T-cell (primary cell): ENCODE measurements around the gene EEFSEC. TPM values are rescaled to one million over a fixed set of nuclear protein-coding genes. Genes with fewer than 3 reads are reported as not detected.

Source experiments
- ATAC-seq, 4 experiments: fragments of 200-7000 bp in 3 of 4; fragments of 150-1000 bp in 1 of 4; cut with Tn5 transposase; replicated peaks in 1 of 4; 1 replicate in 3 of 4; 2 replicates in 1 of 4; pipeline ENCODE4 v1.10.0; 2021; ENCODE audit warnings: moderate library complexity in 3 of 4, mild to moderate bottlenecking in 2 of 4, moderate number of reproducible peaks in 1 of 4
- CTCF ChIA-PET, 2 donors: fragments of 300-600 bp; sonication (Branson Sonifier 250); formaldehyde crosslinking; loops; one replicate each; lab custom pipeline; 2022; ENCODE audit warnings: antibody characterized with exemption in 2 of 2; lab: Charles Lee
- POLR2A ChIA-PET, 2 donors: fragments of 300-600 bp; sonication (Branson Sonifier 250); formaldehyde crosslinking; loops; one replicate each; lab custom pipeline; 2022; ENCODE audit warnings: antibody characterized with exemption in 2 of 2; lab: Charles Lee
- DNase-seq, 35 experiments: peaks; one replicate each; pipeline versions ENCODE4 v3.0.0 to v3.0.0-alpha.2; 2013 to 2023
- H3K27ac ChIP-seq: one replicate; pipeline ENCODE4 v1.5.1; 2013; ENCODE audit warnings: low read length
- H3K27me3 ChIP-seq, 2 experiments: replicated peaks in 1 of 2; 1 replicate in 1 of 2; 2 replicates in 1 of 2; pipeline versions ENCODE4 v1.6.1 to v1.7.0; 2013; ENCODE audit warnings: low read length in 1 of 2, mixed read lengths in 1 of 2; ENCODE audit not compliant: control insufficient read depth in 2 of 2, insufficient read depth in 2 of 2; ENCODE audit errors: extremely low read depth in 1 of 2
- H3K36me3 ChIP-seq, 2 donors: 1 replicate in 1 of 2; 2 replicates in 1 of 2; pipeline versions ENCODE4 v1.6.1 to v1.7.0; 2013; ENCODE audit warnings: low read length in 1 of 2; ENCODE audit not compliant: control insufficient read depth in 2 of 2, insufficient read depth in 1 of 2; ENCODE audit errors: extremely low read depth in 1 of 2
- H3K4me1 ChIP-seq, 2 experiments: 1 replicate in 1 of 2; 2 replicates in 1 of 2; pipeline versions ENCODE4 v1.6.1 to v1.7.0; 2013; ENCODE audit warnings: low read length in 2 of 2, mixed read lengths in 1 of 2; ENCODE audit not compliant: insufficient read depth in 2 of 2, control insufficient read depth in 1 of 2; ENCODE audit errors: extremely low read depth in 1 of 2
- H3K4me3 ChIP-seq, 2 donors: 1 replicate in 1 of 2; 2 replicates in 1 of 2; pipeline versions ENCODE4 v1.5.1 to v1.7.0; 2013; ENCODE audit warnings: mild to moderate bottlenecking in 2 of 2, low read length in 1 of 2, moderate library complexity in 1 of 2; ENCODE audit not compliant: control insufficient read depth in 1 of 2; ENCODE audit errors: extremely low read depth in 1 of 2
- H3K9me3 ChIP-seq: 2 replicates; pipeline ENCODE4 v1.7.0; 2013
- H3K27ac Mint-ChIP-seq, 2 donors: one replicate each; pipeline ENCODE4 v1.8.0; 2020 to 2021; ENCODE audit warnings: mild to moderate bottlenecking in 2 of 2, mixed read lengths in 2 of 2
- H3K27me3 Mint-ChIP-seq, 2 donors: one replicate each; pipeline ENCODE4 v1.8.0; 2021 to 2022; ENCODE audit warnings: mixed read lengths in 2 of 2
- H3K36me3 Mint-ChIP-seq: one replicate; pipeline ENCODE4 v1.8.0; 2021; ENCODE audit warnings: mixed read lengths
- H3K4me1 Mint-ChIP-seq, 3 donors: one replicate each; pipeline ENCODE4 v1.8.0; 2020 to 2022; ENCODE audit warnings: mixed read lengths in 3 of 3, mild to moderate bottlenecking in 1 of 3
- H3K4me3 Mint-ChIP-seq, 3 donors: one replicate each; pipeline ENCODE4 v1.8.0; 2020 to 2022; ENCODE audit warnings: mild to moderate bottlenecking in 3 of 3, mixed read lengths in 3 of 3, moderate library complexity in 3 of 3
- H3K9me3 Mint-ChIP-seq, 3 donors: one replicate each; pipeline ENCODE4 v1.8.0; 2020 to 2022; ENCODE audit warnings: mixed read lengths in 3 of 3
- WGBS: methylation state at CpG from one replicate; pipeline ENCODE4 v1.1.5; 2013; ENCODE audit warnings: missing lambda C conversion rate; ENCODE audit not compliant: insufficient coverage; 5-methylcytosine and 5-hydroxymethylcytosine counted together
- total RNA-seq, 35 experiments: library from RNA in 6 of 35; stranded (reverse) in 6 of 35; fragments of 120-200 nt in 1 of 35; gene quantifications; one replicate each; pipeline versions ENCODE4 v1.2.1 to v1.2.4 and lab custom pipeline; 2013 to 2026

EEFSEC gene
- total RNA-seq, 5 donors from 2014 or later (not counting 1 experiment from before 2014, with no cell fraction given) = 15.9 to 21.1 (median 19.1) TPM

DNA sequence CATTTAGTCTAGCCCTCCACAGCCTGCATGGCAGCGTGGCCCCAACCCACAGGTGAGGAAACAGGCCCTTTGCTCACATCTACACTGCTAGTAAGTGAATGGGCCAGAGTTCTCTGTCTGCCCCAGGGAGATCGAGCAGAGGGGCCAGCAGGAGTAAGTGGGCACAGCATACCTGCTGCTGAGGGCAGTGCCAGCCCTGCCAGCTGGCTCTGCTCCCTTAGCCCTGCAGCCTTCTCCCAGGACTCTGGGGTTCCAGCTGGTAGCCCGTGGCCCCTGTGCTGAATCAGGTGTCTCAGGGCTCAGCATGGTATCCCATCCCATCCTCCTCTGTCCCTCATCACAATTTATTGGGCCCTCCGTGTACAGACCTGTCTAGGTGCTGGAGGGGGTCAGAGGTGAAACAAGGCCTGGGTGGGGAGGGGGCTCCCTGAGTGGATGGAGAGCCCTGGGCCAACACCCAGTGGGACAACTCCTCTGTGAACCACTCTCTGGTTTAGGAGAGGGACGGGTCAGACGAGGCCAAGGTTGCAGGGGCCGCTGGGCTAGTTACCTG is 211.6 kb downstream of the EEFSEC start:
- WGBS = 94% methylated on average over 5 of the region's 7 CpGs
- Mint-ChIP-seq H3K4me3 (no peak overlapping the region), H3K27me3 (no peaks in the 10 kb centered on the region), H3K36me3 (peaks cover 20% of the 10 kb centered on the region), H3K27ac (no peak overlapping the region), H3K9me3 (no peaks in the 10 kb centered on the region), H3K4me1 (peaks cover 0 to 3% (median 0%) of the 10 kb centered on the region in 3 donors)
- no peaks in the 10 kb centered on the region for H3K9me3 ChIP-seq
- DNase-seq (no peak), ATAC-seq (no peak)
- CTCF ChIA-PET = no interaction called here
- H3K36me3 ChIP-seq = peaks cover 6 to 16% of the 10 kb centered on the region in 2 donors
- H3K4me1 ChIP-seq = no peaks in the 10 kb centered on the region
- no peak overlapping the region for H3K4me3 ChIP-seq
- H3K27me3 ChIP-seq = no peaks in the 10 kb centered on the region
- H3K27ac ChIP-seq = no peak overlapping the region
- POLR2A ChIA-PET = no interaction called here

- ATAC-seq (no peak), DNase-seq (no peak)
- Histone ChIP-seq H3K27me3 (no peaks in the 10 kb centered on the region), H3K9me3 (no peaks in the 10 kb centered on the region), H3K36me3 (peaks cover 5 to 12% of the 10 kb centered on the region in 2 donors), H3K4me1 (no peaks in the 10 kb centered on the region), H3K27ac (no peak overlapping the region), H3K4me3 (no peak overlapping the region)
- Mint-ChIP-seq H3K27ac (no peak overlapping the region), H3K4me3 (no peak overlapping the region), H3K27me3 (no peaks in the 10 kb centered on the region), H3K4me1 (peaks cover 0 to 10% (median 0%) of the 10 kb centered on the region in 3 donors), H3K36me3 (peaks cover 23% of the 10 kb centered on the region), H3K9me3 (no peaks in the 10 kb centered on the region)
- ChIA-PET POLR2A (interaction anchor here in 1 of 2 donors (0.6 kb wide), 1 partner anchor 1507 kb away, joined by 4 read pairs; no protein-coding TSS in a partner anchor), CTCF (interaction anchor here in 1 of 2 donors (0.5 kb wide), 1 partner anchor 226 kb away, joined by 4 read pairs; no protein-coding TSS in a partner anchor)
- WGBS = 96% methylated on average over 2 of the region's 2 CpGs
These were observed 212.9 kb downstream of the EEFSEC start for GRCh38 chr3:128366136-128366535.

- Histone ChIP-seq H3K27me3 (no peaks in the 10 kb centered on the region), H3K9me3 (no peaks in the 10 kb centered on the region), H3K4me1 (no peaks in the 10 kb centered on the region), H3K36me3 (peaks cover 5 to 11% of the 10 kb centered on the region in 2 donors), H3K27ac (no peak overlapping the region), H3K4me3 (no peak overlapping the region)
- no peak for DNase-seq
- H3K4me1 Mint-ChIP-seq = peaks cover 0 to 10% (median 0%) of the 10 kb centered on the region in 3 donors
- no peaks in the 10 kb centered on the region for H3K27me3 Mint-ChIP-seq
- no peaks in the 10 kb centered on the region for H3K9me3 Mint-ChIP-seq
- no peak for ATAC-seq
- WGBS = no CpG with 5 or more reads among the region's 5 CpGs
- no peak overlapping the region for H3K27ac Mint-ChIP-seq
- H3K36me3 Mint-ChIP-seq = peaks cover 23% of the 10 kb centered on the region
- POLR2A ChIA-PET = no interaction called here
- CTCF ChIA-PET = no interaction called here
- no peak overlapping the region for H3K4me3 Mint-ChIP-seq
These were observed 213.4 kb downstream of the EEFSEC start for GRCh38 chr3:128366652-128367051.

DNA sequence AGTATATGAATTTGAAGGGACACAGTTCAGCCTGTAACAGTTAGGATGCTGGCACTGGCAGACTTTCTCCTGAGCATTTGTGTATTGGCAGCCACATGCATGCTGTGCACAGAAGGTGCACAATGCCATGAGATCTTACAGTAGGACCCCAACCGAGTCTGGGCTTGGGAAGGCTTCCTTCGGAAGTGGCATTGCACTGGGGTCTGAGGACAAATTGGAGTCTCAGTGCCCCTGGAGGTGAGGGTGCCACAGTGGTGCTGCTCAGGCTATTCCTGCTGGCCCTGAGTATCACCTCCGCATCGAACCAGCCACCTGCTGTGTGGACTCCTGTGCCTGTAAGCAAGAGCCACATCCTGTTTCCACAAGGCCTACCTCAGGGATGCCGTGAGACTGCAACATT is 213.9 kb downstream of the EEFSEC start:
- WGBS = 88% methylated on average over 5 of the region's 5 CpGs
- no peaks in the 10 kb centered on the region for H3K9me3 Mint-ChIP-seq
- no peak for DNase-seq
- no peak for ATAC-seq
- no peaks in the 10 kb centered on the region for H3K4me1 ChIP-seq
- H3K4me1 Mint-ChIP-seq = peaks cover 0 to 10% (median 0%) of the 10 kb centered on the region in 3 donors
- no peak overlapping the region for H3K4me3 ChIP-seq
- H3K36me3 ChIP-seq = peaks cover 5 to 6% of the 10 kb centered on the region in 2 donors
- POLR2A ChIA-PET = no interaction called here
- H3K4me3 Mint-ChIP-seq = no peak overlapping the region
- H3K27me3 Mint-ChIP-seq = no peaks in the 10 kb centered on the region
- no peaks in the 10 kb centered on the region for H3K27me3 ChIP-seq
- no peak overlapping the region for H3K27ac Mint-ChIP-seq
- no peak overlapping the region for H3K27ac ChIP-seq
- peaks cover 23% of the 10 kb centered on the region for H3K36me3 Mint-ChIP-seq
- no peaks in the 10 kb centered on the region for H3K9me3 ChIP-seq
- CTCF ChIA-PET = no interaction called here

DNA sequence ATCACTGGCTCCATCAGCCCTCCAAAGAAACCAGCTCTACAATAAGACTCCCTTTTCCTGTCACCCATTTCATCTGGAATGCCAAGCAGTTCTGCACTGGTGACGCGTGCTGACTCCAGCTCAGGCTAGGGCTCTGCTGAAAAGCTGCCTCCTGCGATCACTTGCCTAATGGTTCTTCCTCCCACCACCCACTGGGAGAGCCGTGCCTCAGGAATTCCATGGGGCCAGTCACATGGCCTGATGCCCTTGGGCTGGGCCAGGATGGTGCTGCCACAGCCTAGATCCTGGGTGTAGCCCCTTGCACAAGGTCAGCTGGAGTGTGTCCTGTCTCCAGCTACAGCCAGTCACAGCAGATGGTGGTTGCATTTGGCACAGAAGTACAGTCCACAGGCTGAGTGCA is 214.5 kb downstream of the EEFSEC start:
- H3K4me1 Mint-ChIP-seq = peaks cover 0 to 10% (median 0%) of the 10 kb centered on the region in 3 donors
- WGBS = 97% methylated on average over 4 of the region's 4 CpGs
- no peaks in the 10 kb centered on the region for H3K27me3 ChIP-seq
- CTCF ChIA-PET = no interaction called here
- no peak for ATAC-seq
- H3K4me3 ChIP-seq = no peak overlapping the region
- H3K36me3 ChIP-seq = peaks cover 5 to 6% of the 10 kb centered on the region in 2 donors
- H3K27ac ChIP-seq = no peak overlapping the region
- no peaks in the 10 kb centered on the region for H3K4me1 ChIP-seq
- H3K9me3 ChIP-seq = no peaks in the 10 kb centered on the region
- H3K27ac Mint-ChIP-seq = no peak overlapping the region
- H3K9me3 Mint-ChIP-seq = no peaks in the 10 kb centered on the region
- peaks cover 25% of the 10 kb centered on the region for H3K36me3 Mint-ChIP-seq
- no peak for DNase-seq
- no peaks in the 10 kb centered on the region for H3K27me3 Mint-ChIP-seq
- POLR2A ChIA-PET = no interaction called here
- no peak overlapping the region for H3K4me3 Mint-ChIP-seq

- H3K27ac Mint-ChIP-seq = no peak overlapping the region
- H3K4me3 ChIP-seq = no peak overlapping the region
- no peaks in the 10 kb centered on the region for H3K9me3 ChIP-seq
- DNase-seq (no peak), ATAC-seq (no peak)
- H3K36me3 Mint-ChIP-seq = peaks cover 30% of the 10 kb centered on the region
- no peaks in the 10 kb centered on the region for H3K27me3 ChIP-seq
- no peaks in the 10 kb centered on the region for H3K9me3 Mint-ChIP-seq
- ChIA-PET POLR2A (no interaction called here), CTCF (no interaction called here)
- H3K4me1 ChIP-seq = no peaks in the 10 kb centered on the region
- no peak overlapping the region for H3K4me3 Mint-ChIP-seq
- 86% methylated on average over 7 of the region's 7 CpGs for WGBS
- peaks cover 0 to 10% (median 0%) of the 10 kb centered on the region in 3 donors for H3K4me1 Mint-ChIP-seq
- H3K36me3 ChIP-seq = peaks cover 6 to 7% of the 10 kb centered on the region in 2 donors
- no peaks in the 10 kb centered on the region for H3K27me3 Mint-ChIP-seq
- no peak overlapping the region for H3K27ac ChIP-seq
These were observed 215.3 kb downstream of the EEFSEC start for GRCh38 chr3:128368626-128369025.
